ENCODE data around the gene CDC14C. TPM values are rescaled to one million over a fixed set of nuclear protein-coding genes. Genes with fewer than 3 reads are reported as not detected.
A peak's percentile ranks its signal among the peaks of the same experiment; 100 is the strongest.

Gene CDC14C
- total RNA-seq, 2 donors from 2014 or later, result not detected

GRCh38 chr7:48932126-48932910 lies 8.0 kb downstream of the CDC14C start:
- Histone ChIP-seq H3K4me3 (no peak overlapping the region), H3K27ac (no peak overlapping the region), H3K27me3 (no peaks in the 10 kb centered on the region), H3K36me3 (no peaks in the 10 kb centered on the region), H3K9me3 (no peaks in the 10 kb centered on the region), H3K4me1 (no peaks in the 10 kb centered on the region)
- TF ChIP-seq CTCF (IDR thresholded peaks at IDR 0.05), result no peak
- no peak for DNase-seq (ENCODE audit: low spot score)

DNA sequence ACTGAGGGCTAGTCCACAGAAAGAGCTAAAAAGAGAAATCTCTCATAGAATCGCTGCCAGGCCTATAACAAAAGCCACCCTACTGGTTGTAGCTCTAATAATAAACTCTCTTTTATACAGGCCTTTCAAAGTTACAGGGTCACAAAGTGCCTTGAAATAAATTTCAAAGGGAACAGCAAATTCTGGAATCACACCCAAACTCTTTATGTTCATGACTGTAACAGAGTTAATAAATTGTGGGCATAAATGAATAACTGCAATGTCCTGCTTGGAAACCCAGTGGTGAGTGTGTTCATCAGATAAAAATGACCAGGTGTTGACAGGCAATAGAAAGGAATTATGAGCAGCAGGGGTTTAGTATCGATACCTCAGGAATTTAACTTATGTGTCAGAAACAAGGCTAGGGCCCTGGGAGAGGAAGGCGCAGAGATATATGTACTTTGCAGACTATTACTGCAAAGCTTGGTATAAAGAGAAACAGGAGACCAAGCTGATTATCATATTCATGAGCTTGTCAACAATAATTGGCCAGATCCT lies 9.3 kb downstream of the CDC14C start:
- Histone ChIP-seq H3K27ac (no peak overlapping the region), H3K27me3 (no peaks in the 10 kb centered on the region), H3K9me3 (no peaks in the 10 kb centered on the region), H3K4me3 (no peak overlapping the region), H3K36me3 (no peaks in the 10 kb centered on the region), H3K4me1 (no peaks in the 10 kb centered on the region)
- no peak for DNase-seq (ENCODE audit: low spot score)
- TF ChIP-seq CTCF (IDR thresholded peaks at IDR 0.05), result no peak

- peak; percentile 65 for DNase-seq (ENCODE audit: low spot score)
- H3K4me3 ChIP-seq, result no peak overlapping the region
- TF ChIP-seq CTCF (IDR thresholded peaks at IDR 0.05), result no peak
- no peak overlapping the region for H3K27ac ChIP-seq
- no peaks in the 10 kb centered on the region for H3K9me3 ChIP-seq
- no peaks in the 10 kb centered on the region for H3K36me3 ChIP-seq
- H3K4me1 ChIP-seq, result no peaks in the 10 kb centered on the region
- no peaks in the 10 kb centered on the region for H3K27me3 ChIP-seq
Measured at GRCh38 chr7:48938539-48939295, 14.4 kb downstream of the CDC14C start.

GRCh38 chr7:48943279-48943990 lies 19.1 kb downstream of the CDC14C start:
- no peaks in the 10 kb centered on the region for H3K27me3 ChIP-seq
- no peak for TF ChIP-seq CTCF (IDR thresholded peaks at IDR 0.05)
- H3K27ac ChIP-seq, result no peak overlapping the region
- H3K9me3 ChIP-seq, result no peaks in the 10 kb centered on the region
- no peaks in the 10 kb centered on the region for H3K36me3 ChIP-seq
- no peaks in the 10 kb centered on the region for H3K4me1 ChIP-seq
- no peak for DNase-seq (ENCODE audit: low spot score)
- no peak overlapping the region for H3K4me3 ChIP-seq

DNA sequence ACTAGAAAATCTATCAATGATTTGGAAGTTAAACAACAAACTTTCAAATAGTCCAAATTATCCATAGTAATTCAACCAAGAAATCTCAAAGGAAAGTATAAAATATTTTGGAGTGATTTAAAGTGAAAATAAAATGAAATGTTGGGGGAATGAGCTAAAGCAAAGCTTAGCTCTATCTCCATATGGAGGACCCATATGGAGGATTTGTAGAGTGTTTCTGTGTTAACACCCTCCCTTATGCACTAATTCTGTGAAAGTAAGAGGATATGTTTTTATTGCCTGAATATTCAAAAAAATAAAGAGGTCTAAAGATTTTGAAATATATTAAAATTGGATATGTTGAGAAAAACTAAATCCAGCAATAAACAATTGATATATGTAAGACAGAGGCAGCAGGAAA lies 31.6 kb downstream of the CDC14C start:
- H3K27ac ChIP-seq, result no peak overlapping the region
- no peak overlapping the region for H3K4me3 ChIP-seq
- no peaks in the 10 kb centered on the region for H3K36me3 ChIP-seq
- no peak for DNase-seq (ENCODE audit: low spot score)
- H3K9me3 ChIP-seq, result no peaks in the 10 kb centered on the region
- TF ChIP-seq CTCF (IDR thresholded peaks at IDR 0.05), result no peak
- H3K4me1 ChIP-seq, result no peaks in the 10 kb centered on the region
- H3K27me3 ChIP-seq, result no peaks in the 10 kb centered on the region

Data from right atrium auricular region (tissue), 2 donors.